Activated CD4-positive, alpha-beta T cell treated with anti-CD3 and anti-CD28 coated beads, Interleukin-2, amount 50 U/mL, for 24 hours (primary cell): Measurements from ENCODE around the gene NINL.
"Not testable (repeated sequence)": the region's sequence is repeated elsewhere in the genome, so short reads cannot be mapped to it uniquely, and the experiment has no call there.

ENCODE experiments used
- DNase-seq, 2 donors: peaks; one replicate each; pipeline ENCODE4 v3.0.0-alpha.2; 2020; ENCODE audit warnings: low read depth in 1 of 2, low spot score in 1 of 2

Gene NINL

DNA sequence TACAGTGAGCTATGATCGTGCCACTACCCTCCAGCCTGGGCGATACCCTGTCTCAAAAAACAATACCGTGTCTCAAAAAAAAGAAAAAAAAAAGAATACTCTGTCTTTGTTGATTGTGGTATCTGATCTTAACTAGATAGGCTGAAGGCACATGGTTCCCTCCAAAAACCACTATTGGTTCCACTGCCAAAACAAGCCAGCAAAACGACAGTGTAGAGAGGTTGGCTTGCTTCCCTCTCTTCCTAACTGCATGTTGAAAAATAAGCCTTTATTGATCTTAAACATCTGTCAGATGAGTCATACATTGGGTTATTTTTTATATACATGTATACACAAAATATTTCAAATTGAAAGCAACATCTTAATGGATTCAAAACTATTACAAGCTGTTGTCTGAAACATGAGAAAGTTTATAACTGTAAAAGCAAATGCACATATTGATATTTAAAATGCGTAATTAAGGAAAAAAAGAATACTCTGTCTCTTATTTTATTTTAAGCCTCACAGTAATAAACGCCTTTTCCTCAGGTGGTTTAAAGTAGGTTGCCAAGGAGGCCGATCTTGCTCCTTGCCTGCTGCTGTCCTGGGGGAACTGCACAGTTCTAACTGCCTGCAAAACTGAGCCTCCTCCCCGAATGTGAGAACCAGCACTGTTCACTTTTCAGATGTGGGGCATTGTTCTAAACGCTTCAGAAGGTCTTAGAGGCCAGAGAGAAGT lies 7.0 kb upstream of the NINL start:
- DNase-seq: no peak

DNA sequence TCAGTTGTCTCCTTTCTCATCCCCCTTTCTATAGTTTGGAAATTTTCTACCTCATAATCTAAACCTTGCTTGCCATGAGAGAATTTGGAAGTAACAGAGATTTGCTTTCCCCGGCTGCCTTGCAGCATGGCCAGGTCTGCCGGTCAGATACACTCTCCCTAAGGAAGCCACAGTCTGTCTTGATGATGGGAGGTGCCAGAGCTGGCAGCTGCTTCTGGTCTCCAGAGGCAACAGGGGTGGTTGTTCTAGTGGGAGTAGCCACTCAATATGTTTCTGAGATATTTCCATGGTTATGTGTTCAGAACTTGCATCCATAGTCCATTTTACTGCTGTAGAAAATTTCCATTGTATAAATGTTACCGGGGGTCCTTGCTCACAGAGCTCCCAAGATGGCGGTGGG lies 5.4 kb upstream of the NINL start:
- DNase-seq: not testable (repeated sequence)

DNA sequence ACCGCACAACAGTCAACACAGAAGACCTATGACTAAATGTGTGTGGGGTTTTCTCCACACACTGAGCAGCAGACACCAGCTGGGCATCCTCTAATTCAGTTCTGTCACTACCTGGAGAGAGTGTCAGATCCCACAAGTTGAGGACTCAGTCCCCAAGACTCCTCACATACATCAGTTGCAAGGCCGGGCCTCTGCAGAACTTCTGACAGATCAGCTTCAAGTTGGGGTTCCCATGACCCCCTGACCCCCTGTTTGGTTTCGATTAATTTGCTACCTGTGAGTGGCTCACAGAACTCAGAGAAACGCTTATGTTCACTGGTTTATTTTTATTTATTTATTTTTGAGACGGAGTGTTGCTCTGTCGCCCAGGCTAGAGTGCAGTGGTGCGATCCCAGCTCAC lies 3.2 kb upstream of the NINL start:
- DNase-seq: no peak

DNA sequence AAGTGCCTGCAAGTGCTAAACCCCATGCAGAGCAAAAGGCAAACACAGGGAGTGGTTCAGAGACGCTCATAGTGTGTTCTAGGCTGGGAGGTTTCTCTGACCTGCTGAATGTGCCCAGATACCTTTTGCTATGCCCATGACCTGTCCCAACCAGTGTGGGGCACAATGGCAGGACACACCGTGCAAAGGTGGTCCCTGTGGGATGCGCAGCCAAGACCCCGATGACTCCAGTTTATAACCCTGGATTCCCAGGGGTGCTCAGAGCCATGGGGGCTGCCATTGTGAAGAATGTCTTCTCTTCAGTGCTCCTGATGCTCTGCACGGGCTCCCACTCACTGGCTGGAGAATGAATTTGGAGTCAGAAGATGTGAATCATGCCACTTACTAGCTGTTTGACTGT lies 2.2 kb upstream of the NINL start:
- DNase-seq: no peak

DNA sequence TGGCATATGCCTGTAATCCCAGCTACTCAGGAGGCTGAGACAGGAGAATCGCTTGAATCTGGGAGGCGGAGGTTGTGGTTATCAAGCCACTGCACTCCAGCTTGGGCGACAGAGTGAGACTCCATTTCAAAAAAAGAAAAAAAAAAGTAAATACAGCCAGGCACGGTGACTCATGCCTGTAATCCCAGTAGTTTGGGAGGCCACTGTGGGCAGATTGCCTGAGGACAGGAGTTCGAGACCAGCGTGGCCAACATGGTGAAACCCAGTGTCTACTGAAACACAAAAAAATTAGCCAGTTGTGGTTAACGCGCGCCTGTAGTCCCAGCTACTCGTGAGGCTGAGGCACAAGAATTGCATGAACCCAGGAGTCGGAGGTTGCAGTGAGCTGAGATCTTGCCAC lies 1.5 kb upstream of the NINL start:
- DNase-seq: no peak

DNA sequence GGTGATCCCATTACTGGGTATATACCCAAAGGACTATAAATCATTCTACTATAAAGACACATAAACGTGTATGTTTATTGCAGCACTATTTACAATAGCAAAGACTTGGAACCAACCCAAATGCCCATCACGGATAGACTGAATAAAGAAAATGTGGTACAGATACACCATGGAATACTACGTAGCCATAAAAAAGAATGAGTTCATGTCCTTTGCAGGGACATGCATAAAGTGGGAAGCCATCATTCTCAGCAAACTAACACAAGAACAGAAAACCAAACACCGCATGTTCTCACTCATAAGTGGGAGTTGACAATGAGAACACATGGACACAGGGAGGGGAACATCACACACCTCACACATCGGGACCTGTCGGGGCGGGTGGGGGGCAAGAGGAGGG lies 1.7 kb downstream of the NINL start:
- not testable (repeated sequence) for DNase-seq

DNA sequence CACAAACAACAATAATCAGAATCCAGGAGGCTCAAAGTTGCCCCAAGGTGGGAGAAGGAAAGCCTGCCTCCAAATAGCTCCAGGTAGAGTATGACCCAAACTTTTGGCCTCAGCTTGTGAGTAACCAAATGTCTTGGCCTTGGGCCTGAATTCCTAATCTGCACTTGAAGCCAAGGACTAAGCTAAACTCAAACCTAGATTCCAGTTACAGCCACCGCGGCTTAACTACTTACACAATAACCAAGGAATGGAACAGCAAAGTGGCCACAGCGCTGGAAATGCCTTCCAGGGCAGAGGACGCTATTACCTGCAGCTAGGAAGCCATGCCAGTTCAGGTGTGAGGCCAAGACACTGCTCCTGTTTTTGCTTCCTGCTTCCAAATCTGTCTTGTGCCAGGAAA lies 4.6 kb downstream of the NINL start:
- no peak for DNase-seq

DNA sequence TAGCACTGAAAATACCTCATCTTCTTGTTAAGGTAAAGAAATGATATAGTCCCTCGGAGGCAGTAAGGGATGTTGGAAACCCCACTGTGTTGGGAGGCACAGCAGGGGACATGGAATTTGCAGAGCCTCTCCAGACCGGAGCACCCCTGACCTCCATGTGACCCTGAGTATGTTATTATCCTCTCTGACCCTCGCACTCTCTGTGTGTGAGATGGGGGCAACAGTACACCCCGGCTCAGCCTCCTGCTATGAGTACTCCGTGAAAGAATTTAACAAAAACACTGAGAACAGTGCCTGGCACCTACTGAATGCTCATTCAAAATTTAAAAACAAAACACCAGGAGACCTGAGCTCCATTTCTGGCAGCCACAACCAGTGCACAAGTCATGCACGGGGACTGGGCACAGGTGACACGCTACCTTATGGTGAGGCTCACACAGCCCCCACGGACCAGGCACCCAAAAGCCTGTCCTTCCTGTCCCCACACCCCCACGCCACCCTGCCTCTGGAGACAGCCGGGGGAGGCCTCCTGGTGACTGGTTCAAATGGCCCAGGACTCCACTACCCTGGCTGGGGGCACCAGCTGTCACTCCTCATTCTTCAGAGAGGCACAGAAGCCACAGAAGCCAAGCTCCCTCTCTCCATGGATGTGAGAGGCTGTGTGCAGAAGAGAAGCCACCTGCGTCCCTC lies 6.1 kb downstream of the NINL start:
- no peak for DNase-seq

DNA sequence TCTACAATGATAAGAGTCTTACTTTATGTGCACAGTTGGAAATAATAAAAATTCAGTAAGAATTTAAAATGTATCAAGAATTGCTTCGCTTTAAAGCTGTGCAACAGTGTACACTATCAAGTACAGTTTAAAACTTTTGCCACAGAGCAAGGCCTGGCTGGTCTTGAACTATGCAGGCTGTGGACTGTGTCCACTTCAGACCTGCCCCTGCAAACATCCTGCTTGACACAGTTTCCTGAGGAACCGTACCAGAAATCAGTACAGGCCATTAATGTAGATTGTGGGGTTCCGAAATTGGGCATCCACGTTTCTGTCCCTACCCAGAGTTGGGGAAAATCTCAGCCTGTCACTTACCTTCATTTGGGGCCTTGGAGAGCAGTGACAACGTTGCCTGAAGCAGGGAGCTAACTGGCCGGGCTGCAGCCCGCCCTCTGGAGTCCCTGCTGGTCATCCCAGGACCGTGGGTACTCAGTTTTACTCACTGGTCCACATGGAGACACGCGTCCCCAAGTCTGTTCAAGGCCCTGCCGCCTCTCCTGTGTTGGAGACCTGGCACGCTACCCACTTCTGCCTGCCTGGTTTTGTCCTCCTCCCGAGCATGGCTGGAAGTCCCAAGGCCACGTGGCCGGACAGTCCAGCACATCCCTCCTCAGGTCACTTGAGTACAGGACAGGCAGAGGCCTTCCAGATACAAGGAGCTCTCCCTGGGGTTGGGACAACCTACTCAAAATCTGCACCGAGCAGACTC lies 8.4 kb downstream of the NINL start:
- no peak for DNase-seq

DNA sequence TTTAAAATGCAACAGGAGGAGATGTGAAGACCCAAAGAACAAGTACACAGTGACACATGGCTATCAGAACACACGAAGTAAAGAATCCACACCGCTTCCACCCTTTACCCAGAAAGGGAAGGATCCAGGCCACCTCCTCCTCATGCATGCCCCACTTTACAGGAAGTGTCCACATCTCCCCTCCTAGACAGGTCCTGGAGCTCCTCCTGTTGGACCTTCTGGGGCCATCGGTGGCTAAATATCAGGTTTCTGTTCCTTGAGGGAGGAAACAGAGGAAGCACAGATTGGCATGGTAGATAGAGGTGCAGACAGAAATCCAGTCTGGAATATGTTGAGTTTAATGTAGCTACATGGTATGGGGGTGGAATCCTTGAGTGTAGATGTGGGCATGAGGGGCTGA lies 10.9 kb downstream of the NINL start:
- no peak for DNase-seq

DNA sequence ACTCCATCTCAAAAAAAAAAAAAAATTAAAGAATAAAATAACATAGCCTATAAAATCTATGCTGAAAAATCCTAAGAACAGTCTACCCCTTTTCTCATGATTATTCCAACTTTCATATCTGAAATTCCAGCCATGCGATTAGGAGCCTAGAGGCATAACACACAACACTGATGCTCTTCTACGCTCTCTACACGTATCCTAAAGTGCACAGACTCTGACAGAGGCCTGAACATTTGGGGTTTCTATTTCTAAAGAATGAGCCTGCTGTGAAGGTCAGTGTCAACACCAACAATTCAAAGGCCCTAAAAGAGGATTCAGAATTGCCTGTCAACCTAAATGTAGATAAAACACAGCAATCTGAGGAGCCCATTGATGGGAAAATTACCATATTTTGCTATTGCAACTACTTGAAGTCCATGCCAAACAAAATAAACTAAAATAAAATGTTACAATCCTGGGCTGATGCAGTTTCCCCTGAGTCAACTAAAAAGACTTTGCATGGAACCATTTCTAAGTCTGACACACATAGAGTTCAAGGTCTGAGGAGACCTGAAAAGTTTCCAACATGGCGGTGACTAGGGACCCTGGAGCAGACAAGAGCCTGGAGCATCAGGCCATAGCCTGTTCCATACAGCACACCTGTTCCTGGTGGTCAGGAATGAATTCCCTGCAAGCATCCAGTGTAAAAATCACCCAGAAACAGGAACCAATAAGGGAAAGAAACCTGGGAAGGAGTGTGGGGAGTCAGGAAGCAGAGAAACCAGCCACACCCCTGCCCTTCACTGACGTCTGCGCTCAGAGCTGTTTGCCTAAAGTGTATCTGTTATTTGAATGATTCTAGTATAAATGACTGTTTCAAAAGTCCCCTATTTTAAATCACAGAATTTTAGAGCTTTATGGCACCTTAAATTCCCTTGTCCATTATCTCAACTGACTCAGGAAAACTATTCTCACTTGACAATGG lies 11.8 kb downstream of the NINL start:
- DNase-seq: no peak

DNA sequence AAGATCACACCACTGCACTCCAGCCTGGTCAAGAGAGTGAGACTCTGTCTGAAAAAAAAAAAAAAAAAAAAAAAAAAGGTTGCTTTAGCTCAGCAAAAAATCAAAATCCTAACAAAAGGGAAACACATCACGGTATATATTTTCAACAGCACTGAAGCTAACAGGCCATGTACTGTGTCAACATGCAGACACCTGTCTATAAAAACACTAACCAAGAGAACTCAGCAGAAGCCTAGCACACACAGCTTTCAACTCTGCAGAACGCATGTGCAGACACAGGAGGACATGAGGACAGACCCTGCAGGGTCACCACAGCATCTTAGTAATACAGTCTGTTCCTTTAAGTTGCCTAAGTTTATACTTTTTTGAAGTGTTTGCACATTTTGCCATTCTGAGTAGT lies 13.5 kb downstream of the NINL start:
- DNase-seq: no peak

DNA sequence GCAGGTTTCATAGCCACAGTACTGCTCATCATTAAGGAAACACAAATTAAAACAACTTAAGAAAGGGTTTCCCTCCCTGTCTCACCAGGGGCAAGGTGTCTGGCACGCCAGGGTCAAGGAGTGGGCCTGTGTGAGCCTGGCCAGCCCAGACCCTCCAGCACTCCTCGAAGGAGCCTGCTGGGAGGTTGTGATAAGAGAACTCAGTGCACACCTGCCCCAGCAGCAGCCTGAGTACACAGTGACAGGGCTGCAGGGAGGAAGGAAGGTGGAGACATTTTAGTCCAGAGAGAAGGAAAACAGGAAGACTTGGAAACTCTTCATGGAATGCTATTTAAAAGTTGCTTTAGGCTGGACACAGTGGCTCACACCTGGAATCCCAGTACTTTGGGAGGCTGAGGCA lies 14.1 kb downstream of the NINL start:
- no peak for DNase-seq

DNA sequence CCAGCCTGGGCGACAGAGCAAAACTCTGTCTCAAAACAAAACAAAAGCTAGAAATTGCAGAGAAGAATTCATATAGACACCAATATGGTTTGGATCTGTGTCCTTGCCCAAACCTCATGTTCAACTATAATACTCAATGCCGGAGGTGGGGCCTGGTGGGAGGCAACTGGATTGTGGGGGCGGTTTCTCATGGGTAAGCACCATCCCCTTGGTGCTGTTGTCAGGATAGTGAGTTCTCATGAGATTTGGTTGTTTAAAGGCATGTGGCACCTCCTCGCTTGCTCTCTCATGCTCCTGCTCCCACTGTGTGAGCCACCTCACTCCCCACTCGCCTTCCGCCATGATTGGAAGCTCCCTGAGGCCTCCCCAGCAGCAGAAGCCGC lies 15.2 kb downstream of the NINL start:
- DNase-seq: no peak

DNA sequence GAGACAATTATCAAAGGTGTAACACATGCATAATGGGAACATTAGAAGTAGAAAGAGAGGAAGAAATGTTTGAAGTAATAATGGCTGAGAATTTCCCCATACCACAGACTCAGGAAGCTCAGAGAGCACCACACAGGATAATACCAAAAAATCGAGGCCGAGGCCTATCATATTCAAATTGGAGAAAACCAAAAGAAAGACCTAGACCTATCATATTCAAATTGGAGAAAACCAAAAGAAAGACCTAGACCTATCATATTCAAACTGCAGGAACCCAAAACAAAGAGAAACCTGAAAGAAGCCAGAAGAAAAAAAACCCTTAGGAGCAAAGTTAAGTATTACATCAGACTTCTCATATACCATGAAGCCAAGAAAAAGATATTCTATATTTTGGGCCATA lies 18.0 kb downstream of the NINL start:
- DNase-seq: no peak

DNA sequence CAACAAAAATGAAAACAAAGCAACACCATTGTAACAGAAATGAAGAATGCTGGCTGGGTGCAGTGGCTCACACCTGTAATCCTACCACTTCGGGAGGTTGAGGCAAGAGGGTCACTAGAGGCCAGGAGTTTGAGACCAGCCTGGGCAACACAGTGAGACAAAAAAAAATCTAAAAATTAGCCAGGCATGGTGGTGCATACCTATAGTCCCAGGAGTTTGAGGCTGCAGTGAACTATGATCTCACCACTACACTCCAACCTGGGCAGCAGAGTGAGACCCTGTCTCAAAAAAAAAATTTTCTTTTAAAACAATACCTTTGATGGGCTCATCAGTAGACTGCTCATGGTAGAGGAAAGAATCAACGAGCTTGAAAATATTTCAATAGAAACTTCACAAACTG lies 18.5 kb downstream of the NINL start:
- no peak for DNase-seq

DNA sequence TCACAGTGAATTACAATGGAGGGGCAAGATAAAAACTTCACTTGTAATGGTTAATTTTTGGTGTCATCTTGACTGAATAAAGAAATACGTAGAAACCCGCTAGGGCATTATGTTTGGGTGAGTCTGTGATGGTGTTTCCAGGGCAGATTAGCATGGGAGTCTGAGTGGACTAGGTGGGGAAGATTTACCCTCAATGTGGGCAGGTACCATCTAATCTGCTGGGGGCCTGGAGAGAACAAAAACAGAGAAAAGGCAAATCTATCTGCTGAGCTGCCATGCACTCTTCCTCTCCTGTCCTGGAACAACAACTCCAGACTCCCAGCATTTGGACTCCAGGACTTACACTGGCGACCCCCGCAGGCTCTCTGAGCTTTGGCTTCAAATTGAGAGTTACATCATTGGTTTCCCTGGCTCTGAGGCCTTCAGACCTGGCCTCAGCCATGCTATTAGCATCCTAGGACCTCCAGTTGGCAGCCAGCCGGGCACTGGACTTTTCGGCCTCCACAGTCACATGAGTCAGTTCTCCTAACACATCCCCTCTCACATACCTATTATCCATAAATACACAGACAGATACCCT lies 19.7 kb downstream of the NINL start:
- no peak for DNase-seq

DNA sequence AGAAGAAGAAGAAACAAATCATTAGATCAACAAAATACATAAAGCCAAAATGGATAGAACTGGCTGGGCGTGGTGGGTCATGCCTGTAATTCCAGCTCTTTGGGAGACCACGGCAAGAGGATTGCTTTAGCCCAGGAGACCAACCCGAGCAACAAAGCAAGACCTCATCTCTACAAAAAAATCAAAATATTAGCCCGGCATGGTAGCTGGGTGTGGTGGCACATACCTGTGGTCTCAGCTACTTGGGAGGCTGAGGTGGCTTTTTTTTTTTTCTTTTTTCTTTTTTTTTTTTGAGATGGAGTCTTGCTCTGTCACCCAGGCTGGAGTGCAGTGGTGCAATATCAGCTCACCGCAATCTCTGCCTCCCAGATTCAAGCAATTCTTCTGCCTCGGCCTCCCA lies 21.5 kb downstream of the NINL start:
- no peak for DNase-seq

DNA sequence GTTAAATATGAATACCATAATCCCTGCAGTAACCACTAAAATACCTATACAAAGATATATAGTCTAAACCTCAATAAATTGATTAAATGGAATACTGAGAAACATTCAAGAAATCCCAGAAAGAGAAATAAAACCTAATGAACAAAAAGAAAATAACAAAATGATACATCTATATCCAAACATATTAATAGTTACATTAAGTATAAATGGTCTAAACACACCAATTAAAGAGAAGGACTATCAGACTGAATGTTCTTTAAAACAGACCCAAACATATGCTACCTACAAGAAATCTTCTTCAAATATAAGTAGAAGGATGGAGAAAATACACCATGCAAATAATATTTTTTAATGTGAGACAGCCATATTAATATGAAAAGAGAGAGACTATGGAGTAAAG lies 22.0 kb downstream of the NINL start:
- DNase-seq: no peak

DNA sequence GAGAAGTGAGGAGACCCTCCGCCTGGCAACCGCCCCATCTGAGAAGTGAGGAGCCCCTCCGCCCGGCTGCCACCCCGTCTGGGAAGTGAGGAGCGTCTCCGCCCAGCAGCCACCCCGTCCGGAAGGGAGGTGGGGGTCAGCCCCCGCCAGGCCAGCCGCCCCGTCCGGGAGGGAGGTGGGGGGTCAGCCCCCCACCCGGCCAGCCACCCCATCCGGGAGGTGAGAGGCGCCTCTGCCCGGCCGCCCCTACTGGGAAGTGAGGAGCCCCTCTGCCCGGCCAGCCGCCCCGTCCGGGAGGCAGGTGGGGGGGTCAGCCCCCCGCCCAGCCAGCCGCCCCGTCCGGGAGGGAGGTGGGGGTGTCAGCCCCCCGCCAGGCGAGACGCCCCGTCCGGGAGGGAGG lies 23.6 kb downstream of the NINL start:
- DNase-seq: not testable (repeated sequence)

DNA sequence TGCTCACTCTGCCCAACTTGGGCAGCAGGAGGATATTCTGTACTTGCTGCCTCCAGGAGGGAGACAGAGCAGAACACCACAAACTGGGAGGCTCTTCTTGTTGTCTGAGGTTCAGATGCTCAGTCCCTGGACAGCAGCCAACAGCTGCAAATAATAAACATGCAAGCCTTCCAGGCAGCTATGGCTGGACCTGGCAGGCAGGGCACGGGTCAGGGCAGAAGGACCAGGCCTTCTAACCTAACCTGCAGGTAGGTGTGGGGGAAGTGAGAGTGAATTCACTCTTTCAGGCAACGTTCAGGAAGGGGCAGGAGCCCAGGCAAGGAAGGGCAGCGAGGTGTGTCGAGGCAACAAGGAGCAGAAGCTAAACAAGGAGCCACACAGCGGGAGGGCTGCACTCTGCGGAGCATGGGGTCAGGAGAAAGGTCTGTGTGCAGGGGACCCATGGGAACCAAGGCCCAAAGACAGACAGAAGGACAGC lies 31.5 kb downstream of the NINL start:
- no peak for DNase-seq
